ENCODE measurements around the gene ADTRP.

Gene ADTRP

GRCh38 chr6:11766043-11766442 lies 12.6 kb downstream of the ADTRP start:
- TF ChIP-seq, protein P1, sequence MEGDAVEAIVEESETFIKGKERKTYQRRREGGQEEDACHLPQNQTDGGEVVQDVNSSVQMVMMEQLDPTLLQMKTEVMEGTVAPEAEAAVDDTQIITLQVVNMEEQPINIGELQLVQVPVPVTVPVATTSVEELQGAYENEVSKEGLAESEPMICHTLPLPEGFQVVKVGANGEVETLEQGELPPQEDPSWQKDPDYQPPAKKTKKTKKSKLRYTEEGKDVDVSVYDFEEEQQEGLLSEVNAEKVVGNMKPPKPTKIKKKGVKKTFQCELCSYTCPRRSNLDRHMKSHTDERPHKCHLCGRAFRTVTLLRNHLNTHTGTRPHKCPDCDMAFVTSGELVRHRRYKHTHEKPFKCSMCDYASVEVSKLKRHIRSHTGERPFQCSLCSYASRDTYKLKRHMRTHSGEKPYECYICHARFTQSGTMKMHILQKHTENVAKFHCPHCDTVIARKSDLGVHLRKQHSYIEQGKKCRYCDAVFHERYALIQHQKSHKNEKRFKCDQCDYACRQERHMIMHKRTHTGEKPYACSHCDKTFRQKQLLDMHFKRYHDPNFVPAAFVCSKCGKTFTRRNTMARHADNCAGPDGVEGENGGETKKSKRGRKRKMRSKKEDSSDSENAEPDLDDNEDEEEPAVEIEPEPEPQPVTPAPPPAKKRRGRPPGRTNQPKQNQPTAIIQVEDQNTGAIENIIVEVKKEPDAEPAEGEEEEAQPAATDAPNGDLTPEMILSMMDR (conservative IDR thresholded peaks at IDR 0.05; ENCODE audit: low read depth, low read length) = peak; percentile 33
- DNase-seq (ENCODE audit: low read depth) = no peak
- no peak overlapping the region for H3K4me3 ChIP-seq (ENCODE audit: low read length)

GRCh38 chr6:11764250-11764604 lies 14.4 kb downstream of the ADTRP start:
- TF ChIP-seq, protein P1 (conservative IDR thresholded peaks at IDR 0.05; ENCODE audit: low read depth, low read length) = no peak
- no peak for DNase-seq (ENCODE audit: low read depth)
- no peak overlapping the region for H3K4me3 ChIP-seq (ENCODE audit: low read length)

- H3K4me3 ChIP-seq (ENCODE audit: low read length) = no peak overlapping the region
- DNase-seq (ENCODE audit: low read depth) = no peak
- TF ChIP-seq, protein P1 (conservative IDR thresholded peaks at IDR 0.05; ENCODE audit: low read depth, low read length) = no peak
These were observed 14.9 kb downstream of the ADTRP start for GRCh38 chr6:11763460-11764249.

GRCh38 chr6:11762794-11763459 lies 15.7 kb downstream of the ADTRP start:
- no peak for DNase-seq (ENCODE audit: low read depth)
- H3K4me3 ChIP-seq (ENCODE audit: low read length) = no peak overlapping the region
- TF ChIP-seq, protein P1 (conservative IDR thresholded peaks at IDR 0.05; ENCODE audit: low read depth, low read length) = no peak

- H3K4me3 ChIP-seq (ENCODE audit: low read length) = no peak overlapping the region
- TF ChIP-seq, protein P1 (conservative IDR thresholded peaks at IDR 0.05; ENCODE audit: low read depth, low read length) = no peak
- no peak for DNase-seq (ENCODE audit: low read depth)
These were observed 16.6 kb downstream of the ADTRP start for GRCh38 chr6:11761744-11762620.

DNA sequence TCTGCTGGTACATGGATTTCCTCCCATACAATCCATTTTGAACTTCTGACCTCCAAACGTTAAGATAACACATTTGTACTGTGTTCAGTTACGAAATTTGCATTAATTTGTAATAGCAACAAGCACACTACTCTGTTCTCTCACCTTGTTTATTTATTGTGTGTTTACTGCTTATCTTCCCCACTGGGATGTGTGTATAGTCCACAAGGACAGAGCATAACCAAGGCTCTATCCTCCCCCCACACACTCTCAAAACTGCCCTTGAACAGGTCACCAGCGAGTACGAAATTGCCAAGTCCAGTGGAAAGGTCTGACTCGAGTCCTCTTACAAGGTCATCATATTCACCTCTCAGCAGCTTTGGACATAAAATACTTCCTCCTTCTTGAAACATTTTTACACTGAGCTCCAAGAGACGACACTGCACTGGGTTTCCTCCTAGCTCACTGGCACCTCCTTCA lies 18.6 kb downstream of the ADTRP start:
- TF ChIP-seq, protein P1 (conservative IDR thresholded peaks at IDR 0.05; ENCODE audit: low read depth, low read length) = no peak
- no peak for DNase-seq (ENCODE audit: low read depth)
- H3K4me3 ChIP-seq (ENCODE audit: low read length) = no peak overlapping the region

Data from retinal pigment epithelial cell (primary cell).